Measurements from ENCODE around the gene UHRF1.
"Not testable (repeated sequence)": the region's sequence is repeated elsewhere in the genome, so short reads cannot be mapped to it uniquely, and the experiment has no call there.

Gene UHRF1

DNA sequence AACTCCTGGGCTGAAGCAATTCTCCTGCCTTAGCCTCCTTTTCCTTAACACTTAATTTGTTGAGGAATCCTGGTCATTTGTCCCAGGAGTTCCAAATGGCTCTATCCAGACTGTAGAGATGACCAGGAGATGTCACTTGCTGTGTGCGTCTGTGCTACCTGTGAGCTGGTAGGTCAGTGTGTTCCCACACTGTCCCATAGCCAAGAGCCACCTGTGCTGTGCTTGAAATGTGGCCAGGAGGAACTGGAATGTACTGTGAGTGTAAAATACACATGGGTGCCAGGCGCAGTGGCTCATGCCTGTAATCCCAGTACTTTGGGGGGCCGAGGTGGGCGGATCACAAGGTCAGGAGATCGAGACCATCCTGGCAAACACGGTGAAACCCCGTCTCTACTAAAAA, 30.2 kb downstream of the UHRF1 start:
- TF ChIP-seq, protein P1, sequence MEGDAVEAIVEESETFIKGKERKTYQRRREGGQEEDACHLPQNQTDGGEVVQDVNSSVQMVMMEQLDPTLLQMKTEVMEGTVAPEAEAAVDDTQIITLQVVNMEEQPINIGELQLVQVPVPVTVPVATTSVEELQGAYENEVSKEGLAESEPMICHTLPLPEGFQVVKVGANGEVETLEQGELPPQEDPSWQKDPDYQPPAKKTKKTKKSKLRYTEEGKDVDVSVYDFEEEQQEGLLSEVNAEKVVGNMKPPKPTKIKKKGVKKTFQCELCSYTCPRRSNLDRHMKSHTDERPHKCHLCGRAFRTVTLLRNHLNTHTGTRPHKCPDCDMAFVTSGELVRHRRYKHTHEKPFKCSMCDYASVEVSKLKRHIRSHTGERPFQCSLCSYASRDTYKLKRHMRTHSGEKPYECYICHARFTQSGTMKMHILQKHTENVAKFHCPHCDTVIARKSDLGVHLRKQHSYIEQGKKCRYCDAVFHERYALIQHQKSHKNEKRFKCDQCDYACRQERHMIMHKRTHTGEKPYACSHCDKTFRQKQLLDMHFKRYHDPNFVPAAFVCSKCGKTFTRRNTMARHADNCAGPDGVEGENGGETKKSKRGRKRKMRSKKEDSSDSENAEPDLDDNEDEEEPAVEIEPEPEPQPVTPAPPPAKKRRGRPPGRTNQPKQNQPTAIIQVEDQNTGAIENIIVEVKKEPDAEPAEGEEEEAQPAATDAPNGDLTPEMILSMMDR (IDR thresholded peaks at IDR 0.05): no peak
- Histone ChIP-seq H3K4me3 (no peak overlapping the region), H3K27ac (no peak overlapping the region)
- no peak for DNase-seq (ENCODE audit: low spot score)

DNA sequence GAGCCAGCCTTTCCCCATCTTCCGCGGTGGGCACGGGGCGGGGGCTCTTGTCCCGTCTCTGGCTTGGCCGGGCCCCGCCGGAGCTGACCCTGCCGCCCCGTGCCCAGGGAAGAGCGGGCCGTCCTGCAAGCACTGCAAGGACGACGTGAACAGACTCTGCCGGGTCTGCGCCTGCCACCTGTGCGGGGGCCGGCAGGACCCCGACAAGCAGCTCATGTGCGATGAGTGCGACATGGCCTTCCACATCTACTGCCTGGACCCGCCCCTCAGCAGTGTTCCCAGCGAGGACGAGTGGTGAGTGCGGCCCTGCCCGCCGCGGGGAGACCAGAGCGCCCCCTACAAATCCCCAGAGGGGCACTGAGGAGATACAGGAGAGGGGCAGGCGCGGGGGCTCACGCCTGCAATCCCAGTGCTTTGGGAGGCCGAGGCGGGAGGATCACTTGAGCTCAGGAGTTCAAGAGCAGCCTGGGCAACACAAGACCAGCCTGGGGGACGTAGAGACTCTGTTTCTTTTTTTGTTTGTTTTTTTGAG, 32.4 kb downstream of the UHRF1 start:
- not testable (repeated sequence) for DNase-seq (ENCODE audit: low spot score); H3K27ac ChIP-seq; H3K4me3 ChIP-seq

DNA sequence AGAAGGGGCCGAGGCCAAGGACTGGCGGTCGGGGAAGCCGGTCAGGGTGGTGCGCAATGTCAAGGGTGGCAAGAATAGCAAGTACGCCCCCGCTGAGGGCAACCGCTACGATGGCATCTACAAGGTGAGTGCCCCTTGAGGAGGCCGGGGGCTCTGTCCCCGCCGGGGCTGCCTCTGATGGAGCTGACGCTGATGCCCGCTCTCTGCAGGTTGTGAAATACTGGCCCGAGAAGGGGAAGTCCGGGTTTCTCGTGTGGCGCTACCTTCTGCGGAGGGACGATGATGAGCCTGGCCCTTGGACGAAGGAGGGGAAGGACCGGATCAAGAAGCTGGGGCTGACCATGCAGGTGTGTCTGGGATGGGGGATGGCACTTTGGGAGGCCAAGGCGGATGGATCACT, 41.3 kb downstream of the UHRF1 start:
- H3K4me3 ChIP-seq; H3K27ac ChIP-seq; DNase-seq (ENCODE audit: low spot score): not testable (repeated sequence)

DNA sequence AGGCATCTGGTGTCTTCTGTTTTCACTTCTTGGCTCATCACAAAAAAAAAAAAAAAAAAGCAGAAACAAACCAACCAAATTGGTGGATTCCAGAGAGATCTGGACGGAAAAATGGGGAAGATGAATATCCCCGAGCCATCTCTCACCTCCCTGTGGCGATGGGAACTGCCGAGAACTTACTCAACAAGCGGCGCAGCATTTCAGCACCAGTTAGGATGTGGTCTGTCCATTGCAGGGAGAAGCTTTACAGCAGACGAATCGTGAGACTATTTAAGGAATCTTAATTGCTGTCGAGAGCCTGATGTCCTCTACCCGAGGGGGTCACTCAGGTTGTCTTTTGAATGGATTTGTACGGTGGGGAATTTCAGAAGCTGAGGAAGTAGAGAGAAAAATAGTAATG, 42.4 kb downstream of the UHRF1 start:
- Histone ChIP-seq H3K27ac (no peak overlapping the region), H3K4me3 (no peak overlapping the region)
- DNase-seq (ENCODE audit: low spot score): no peak
- TF ChIP-seq, protein P1 (IDR thresholded peaks at IDR 0.05): no peak

DNA sequence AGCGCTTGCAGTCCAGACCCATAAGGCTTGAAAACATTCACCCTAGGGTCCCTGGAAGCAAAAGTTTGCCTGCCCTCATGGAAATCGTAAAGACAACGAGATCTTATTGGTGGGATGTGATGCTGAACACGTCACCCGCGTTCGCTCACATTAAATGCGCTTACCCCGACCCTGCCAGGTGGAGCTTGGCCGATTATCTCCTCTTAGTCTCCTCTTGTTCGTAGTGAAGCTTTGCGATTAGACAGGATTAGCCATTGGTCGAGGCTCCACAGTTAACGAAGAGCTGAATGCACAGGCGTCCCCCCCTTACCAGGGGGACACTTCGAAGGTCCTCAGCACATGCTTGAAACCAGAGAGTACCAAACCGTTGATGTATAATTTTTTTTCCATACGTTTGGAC, 43.6 kb downstream of the UHRF1 start:
- TF ChIP-seq, protein P1 (IDR thresholded peaks at IDR 0.05): no peak
- DNase-seq (ENCODE audit: low spot score): no peak
- Histone ChIP-seq H3K27ac (no peak overlapping the region), H3K4me3 (no peak overlapping the region)

DNA sequence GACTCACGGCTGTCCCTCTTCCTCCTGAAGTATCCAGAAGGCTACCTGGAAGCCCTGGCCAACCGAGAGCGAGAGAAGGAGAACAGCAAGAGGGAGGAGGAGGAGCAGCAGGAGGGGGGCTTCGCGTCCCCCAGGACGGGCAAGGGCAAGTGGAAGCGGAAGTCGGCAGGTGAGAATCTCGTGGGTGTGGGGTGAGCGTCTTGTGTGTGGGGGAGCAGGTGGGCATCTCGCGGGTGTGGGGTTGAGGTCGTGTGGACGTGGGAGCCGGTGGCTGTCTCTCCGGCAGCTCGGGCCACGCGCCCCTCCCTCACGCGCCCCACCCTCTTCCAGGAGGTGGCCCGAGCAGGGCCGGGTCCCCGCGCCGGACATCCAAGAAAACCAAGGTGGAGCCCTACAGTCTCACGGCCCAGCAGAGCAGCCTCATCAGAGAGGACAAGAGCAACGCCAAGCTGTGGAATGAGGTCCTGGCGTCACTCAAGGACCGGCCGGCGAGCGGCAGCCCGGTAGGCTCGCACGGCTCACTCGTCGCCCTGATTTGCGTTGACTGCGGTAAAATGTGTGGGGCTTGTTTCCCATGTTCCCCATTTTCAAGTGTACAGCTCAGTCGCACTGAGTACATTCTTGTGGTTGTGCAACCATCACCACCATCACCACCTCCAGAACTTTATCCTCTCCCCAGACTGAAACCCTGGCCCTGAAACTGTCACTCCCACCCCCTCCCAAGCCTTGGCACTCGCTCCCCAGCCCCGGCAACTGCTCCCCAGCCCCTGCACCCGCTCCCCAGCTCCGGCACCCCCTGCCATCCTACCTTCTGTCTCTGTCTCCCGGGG, 45.2 kb downstream of the UHRF1 start:
- H3K4me3 ChIP-seq; DNase-seq (ENCODE audit: low spot score); H3K27ac ChIP-seq: not testable (repeated sequence)

DNA sequence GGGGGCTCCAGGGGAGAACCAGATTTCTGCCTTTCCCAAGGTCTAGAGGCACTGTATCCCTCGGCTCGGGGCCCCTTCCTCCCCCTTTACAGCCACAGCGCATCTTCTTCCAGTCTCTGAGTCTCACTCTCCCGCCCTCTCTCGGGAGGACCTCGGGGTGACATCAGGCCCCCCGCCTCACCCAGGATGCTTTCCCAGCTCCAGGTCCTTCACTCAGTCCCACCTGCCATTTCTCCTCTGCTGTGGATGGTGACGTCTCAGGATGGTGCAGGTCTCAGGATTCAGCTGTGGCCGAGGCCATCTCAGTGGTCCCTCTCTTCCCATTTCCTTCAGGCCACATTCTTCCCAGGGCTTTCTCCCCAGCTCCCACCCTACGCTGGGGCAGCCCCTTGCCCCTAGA, 46.0 kb downstream of the UHRF1 start:
- H3K4me3 ChIP-seq: no peak overlapping the region
- no peak overlapping the region for H3K27ac ChIP-seq
- TF ChIP-seq, protein P1 (IDR thresholded peaks at IDR 0.05): no peak
- no peak for DNase-seq (ENCODE audit: low spot score)

DNA sequence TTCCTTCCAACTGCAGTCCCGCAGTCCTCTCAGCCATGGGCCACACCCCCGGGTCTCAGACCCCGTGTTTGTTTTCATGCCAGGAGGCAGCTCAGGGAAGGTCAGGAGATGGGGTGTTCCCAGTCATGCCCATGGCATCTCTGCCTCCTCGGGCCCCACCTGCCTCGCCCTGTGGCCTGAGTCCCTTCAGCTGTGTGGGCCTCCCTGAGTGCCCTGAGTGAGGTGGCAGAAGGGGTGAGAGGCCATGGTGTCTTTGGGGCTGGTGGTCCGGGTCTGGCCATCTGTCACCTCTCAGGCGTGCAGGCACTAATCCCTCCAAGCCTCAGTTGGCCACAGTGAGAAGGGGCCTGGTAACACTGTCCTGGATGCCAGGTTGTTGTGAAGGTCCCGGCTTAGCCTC, 48.7 kb downstream of the UHRF1 start:
- TF ChIP-seq, protein P1 (IDR thresholded peaks at IDR 0.05): no peak
- no peak for DNase-seq (ENCODE audit: low spot score)
- no peak overlapping the region for H3K27ac ChIP-seq
- no peak overlapping the region for H3K4me3 ChIP-seq
